Keratinocyte (primary cell): ENCODE measurements around the gene RP9. TPM values are rescaled to one million over a fixed set of nuclear protein-coding genes. Genes with fewer than 3 reads are reported as not detected.

Experiments used
- DNase-seq: peaks from one replicate; pipeline ENCODE4 v3.0.0-alpha.2; 2011; ENCODE audit warnings: low read depth, missing footprints, low spot score
- FAIRE-seq: peaks from 2 replicates; lab custom pipeline; 2011; peaks lifted over from hg19 to GRCh38; lab: Jason Lieb, UNC
- H2AFZ ChIP-seq: 2 replicates; pipeline ENCODE4 v1.6.0; 2012; ENCODE audit warnings: low read length, control low read depth, inconsistent platforms; ENCODE audit not compliant: control insufficient read depth
- H3K27ac ChIP-seq: 2 replicates; pipeline ENCODE4 v1.5.1; 2011; ENCODE audit warnings: low read length; ENCODE audit not compliant: control insufficient read depth, insufficient read depth
- H3K27me3 ChIP-seq: 3 replicates; pipeline ENCODE4 v1.6.0; 2011; ENCODE audit warnings: low read length; ENCODE audit not compliant: control insufficient read depth, insufficient read depth; ENCODE audit errors: extremely low read depth
- H3K36me3 ChIP-seq, 2 experiments: 2 replicates in 1 of 2; 3 replicates in 1 of 2; pipeline ENCODE4 v1.5.1; 2011; ENCODE audit warnings: low read length in 2 of 2, mild to moderate bottlenecking in 1 of 2; ENCODE audit not compliant: control insufficient read depth in 2 of 2, insufficient read depth in 2 of 2; ENCODE audit errors: extremely low read depth in 1 of 2
- H3K4me1 ChIP-seq: 3 replicates; pipeline ENCODE4 v1.5.1; 2011; ENCODE audit warnings: low read length; ENCODE audit not compliant: control insufficient read depth, insufficient read depth; ENCODE audit errors: extremely low read depth
- H3K4me2 ChIP-seq: 3 replicates; pipeline ENCODE4 v1.6.0; 2011; ENCODE audit warnings: low read depth, low read length; ENCODE audit not compliant: control insufficient read depth, insufficient read depth; ENCODE audit errors: extremely low read depth
- H3K4me3 ChIP-seq, 3 experiments: fragments of 200-600 bp in 1 of 3; sonication (generic) in 1 of 3; 2 replicates in 2 of 3; 3 replicates in 1 of 3; pipeline ENCODE4 v1.5.1; 2011 to 2016; ENCODE audit warnings: low read length in 3 of 3, mild to moderate bottlenecking in 3 of 3, control low read depth in 2 of 3, inconsistent platforms in 1 of 3, low read depth in 1 of 3, mixed read lengths in 1 of 3, mixed run types in 1 of 3, moderate library complexity in 1 of 3; ENCODE audit not compliant: control insufficient read depth in 2 of 3, insufficient read depth in 2 of 3; ENCODE audit errors: extremely low read depth in 1 of 3
- H3K79me2 ChIP-seq: 2 replicates; pipeline ENCODE4 v1.6.0; 2012; ENCODE audit warnings: low read length; ENCODE audit not compliant: control insufficient read depth, insufficient read depth
- H3K9ac ChIP-seq: 3 replicates; pipeline ENCODE4 v1.6.0; 2011; ENCODE audit warnings: low read length; ENCODE audit not compliant: control insufficient read depth, insufficient read depth; ENCODE audit errors: extremely low read depth
- H3K9me1 ChIP-seq: 3 replicates; pipeline ENCODE4 v1.6.0; 2011; ENCODE audit warnings: low read length; ENCODE audit not compliant: control insufficient read depth, insufficient read depth; ENCODE audit errors: extremely low read depth
- H3K9me3 ChIP-seq: 2 replicates; pipeline ENCODE4 v1.5.1; 2012; ENCODE audit warnings: low read depth, low read length; ENCODE audit not compliant: control insufficient read depth
- H4K20me1 ChIP-seq: 3 replicates; pipeline ENCODE4 v1.6.0; 2011; ENCODE audit warnings: low read length; ENCODE audit not compliant: control insufficient read depth, insufficient read depth; ENCODE audit errors: extremely low read depth
- CTCF ChIP-seq, 3 experiments: IDR thresholded peaks in 1 of 3; conservative IDR thresholded peaks in 1 of 3; optimal IDR thresholded peaks in 1 of 3; 2 replicates in 2 of 3; 3 replicates in 1 of 3; pipeline versions ENCODE3 to v1.5.1; 2011; ENCODE audit warnings: low read length in 3 of 3, mild to moderate bottlenecking in 3 of 3, moderate library complexity in 2 of 3, control low read depth in 1 of 3, inconsistent platforms in 1 of 3; ENCODE audit not compliant: insufficient read depth in 2 of 3; ENCODE audit errors: extremely low read depth in 1 of 3
- EZH2 ChIP-seq: IDR thresholded peaks from one replicate; pipeline ENCODE4 v1.6.1; 2012; ENCODE audit warnings: inconsistent platforms, mild to moderate bottlenecking, low read length, moderate library complexity
- dilution Hi-C: fragments of 300-500 bp; cut with MboI; formaldehyde crosslinking; loops from one replicate; pipeline ENCODE4 v1.7.0; 2020; ENCODE audit warnings: low sequenced_read_pairs; ENCODE audit not compliant: extremely low pct_ligation_motif_present
- polyA plus RNA-seq, 5 experiments: library from polyadenylated mRNA; depleted of rRNA in 3 of 5; stranded (reverse) in 3 of 5; stranded (forward) in 1 of 5; unstranded in 1 of 5; fragments of >200 nt; gene quantifications; 1 replicate in 1 of 5; 2 replicates in 3 of 5; 3 replicates in 1 of 5; pipeline versions ENCODE4 v1.2.1 to v1.2.3, GENCODE V29; 2011 to 2012; ENCODE audit warnings: missing spikeins in 2 of 5, low read depth in 1 of 5, low replicate concordance in 1 of 5

The RP9 gene
- polyA plus RNA-seq, 1 donor (not counting 4 experiments of a cell fraction or from before 2014, with no cell fraction given), result 17.4 TPM

GRCh38 chr7:33142585-33142984 lies 33.4 kb upstream of the RP9 start:
- Histone ChIP-seq H4K20me1 (no peaks in the 10 kb centered on the region), H3K9ac (no peak overlapping the region), H3K4me1 (no peaks in the 10 kb centered on the region), H3K27me3 (no peaks in the 10 kb centered on the region), H3K27ac (no peak overlapping the region), H3K79me2 (no peaks in the 10 kb centered on the region), H2AFZ (no peak overlapping the region), H3K4me2 (no peak overlapping the region), H3K9me1 (no peaks in the 10 kb centered on the region), H3K36me3 (no peaks in the 10 kb centered on the region), H3K9me3 (no peaks in the 10 kb centered on the region), H3K4me3 (no peak overlapping the region)
- no peak for TF ChIP-seq EZH2
- no peak for TF ChIP-seq CTCF (optimal IDR thresholded peaks at IDR 0.05 in 1 of 3, IDR thresholded peaks at IDR 0.05 in 1 of 3, conservative IDR thresholded peaks at IDR 0.05 in 1 of 3; ENCODE audit: extremely low read depth in 1 of 3, insufficient read depth in 2 of 3, low read length in 3 of 3)
- DNase-seq, result no peak
- no peak for FAIRE-seq
- dilution Hi-C loops, result no loop called here

GRCh38 chr7:33137103-33137502 lies 27.9 kb upstream of the RP9 start:
- H4K20me1 ChIP-seq, result no peaks in the 10 kb centered on the region
- no peak overlapping the region for H2AFZ ChIP-seq
- H3K79me2 ChIP-seq, result no peaks in the 10 kb centered on the region
- no peaks in the 10 kb centered on the region for H3K9me3 ChIP-seq
- no peak overlapping the region for H3K4me3 ChIP-seq
- no peaks in the 10 kb centered on the region for H3K27me3 ChIP-seq
- no peaks in the 10 kb centered on the region for H3K9me1 ChIP-seq
- no peak overlapping the region for H3K4me2 ChIP-seq
- TF ChIP-seq CTCF (optimal IDR thresholded peaks at IDR 0.05 in 1 of 3, IDR thresholded peaks at IDR 0.05 in 1 of 3, conservative IDR thresholded peaks at IDR 0.05 in 1 of 3; ENCODE audit: extremely low read depth in 1 of 3, insufficient read depth in 2 of 3, low read length in 3 of 3) (no peak), EZH2 (no peak)
- DNase-seq, result no peak
- no peak overlapping the region for H3K27ac ChIP-seq
- no peaks in the 10 kb centered on the region for H3K36me3 ChIP-seq
- FAIRE-seq, result no peak
- dilution Hi-C loops, result no loop called here
- H3K9ac ChIP-seq, result no peak overlapping the region
- H3K4me1 ChIP-seq, result no peaks in the 10 kb centered on the region
